HG03159 (cell line): ENCODE results near the gene CEBPE.
"Not testable (repeated sequence)": the region's sequence is repeated elsewhere in the genome, so short reads cannot be mapped to it uniquely, and the experiment has no call there.

ENCODE experiments used
- ATAC-seq: cut with Tn5 transposase; IDR thresholded peaks from one replicate; pipeline ENCODE4 v1.9.1; 2021; ENCODE audit warnings: mild to moderate bottlenecking, moderate library complexity; ENCODE audit not compliant: unreplicated experiment

Gene CEBPE

DNA sequence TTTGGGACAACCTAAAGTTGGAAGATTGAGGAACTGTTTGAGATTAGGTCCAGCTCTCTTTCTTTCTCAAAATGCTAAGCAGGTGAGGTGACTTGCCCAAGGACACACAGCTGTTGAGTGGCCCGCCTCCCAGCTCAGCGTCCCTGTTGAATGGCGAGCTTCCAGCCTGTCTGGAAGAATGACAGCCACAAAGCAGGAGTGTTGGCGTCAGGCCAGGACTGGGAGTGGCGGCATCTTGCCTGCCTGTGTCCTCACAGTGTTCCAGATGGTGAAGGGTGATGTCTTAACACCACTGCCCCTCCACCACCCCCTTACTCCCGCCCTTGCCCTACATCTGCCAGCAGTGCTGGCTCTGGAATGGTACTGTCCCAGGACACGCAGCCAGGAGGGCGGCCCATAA lies 4.4 kb upstream of the CEBPE start:
- ATAC-seq: no peak

DNA sequence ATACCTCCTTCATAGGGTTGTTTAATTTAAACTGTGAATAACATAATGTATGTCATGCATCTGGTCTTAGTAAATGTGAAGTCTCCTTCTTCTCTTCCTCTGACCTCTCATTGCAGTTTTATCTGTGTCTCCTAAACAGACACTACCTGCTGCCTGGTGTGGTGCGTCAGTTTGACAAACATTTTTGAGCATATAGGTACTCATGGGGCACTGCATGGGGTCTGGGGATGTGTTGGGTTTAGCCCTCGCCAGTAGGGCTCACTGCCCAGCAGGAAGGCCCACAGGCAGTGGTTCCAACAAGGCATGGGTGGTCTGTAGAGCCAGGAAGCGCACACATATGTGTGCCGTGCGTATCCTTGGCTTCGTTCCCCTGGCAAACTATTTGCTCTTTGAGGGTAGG lies 3.0 kb upstream of the CEBPE start:
- ATAC-seq: no peak

DNA sequence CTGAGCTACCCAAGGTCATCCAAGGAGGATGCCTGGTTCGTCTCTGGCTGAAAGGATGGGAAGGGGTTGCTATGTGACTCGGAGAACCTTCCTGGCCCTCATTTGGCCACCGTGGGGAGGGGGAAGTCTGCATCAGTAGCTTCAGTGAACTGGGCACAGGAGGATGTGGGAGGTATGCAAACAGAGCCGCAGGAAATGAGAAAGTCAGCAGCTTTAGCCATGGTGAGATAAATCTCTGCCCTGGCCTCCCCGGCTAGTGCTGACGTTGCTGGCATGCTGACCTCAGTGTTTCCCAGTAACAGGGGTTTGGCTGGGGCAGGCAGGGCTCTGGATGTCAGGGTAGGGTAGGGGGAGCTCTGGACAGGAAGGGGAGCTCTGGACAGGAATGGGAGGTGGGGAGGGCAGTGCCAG lies 2.3 kb upstream of the CEBPE start:
- ATAC-seq: peak; percentile 40

DNA sequence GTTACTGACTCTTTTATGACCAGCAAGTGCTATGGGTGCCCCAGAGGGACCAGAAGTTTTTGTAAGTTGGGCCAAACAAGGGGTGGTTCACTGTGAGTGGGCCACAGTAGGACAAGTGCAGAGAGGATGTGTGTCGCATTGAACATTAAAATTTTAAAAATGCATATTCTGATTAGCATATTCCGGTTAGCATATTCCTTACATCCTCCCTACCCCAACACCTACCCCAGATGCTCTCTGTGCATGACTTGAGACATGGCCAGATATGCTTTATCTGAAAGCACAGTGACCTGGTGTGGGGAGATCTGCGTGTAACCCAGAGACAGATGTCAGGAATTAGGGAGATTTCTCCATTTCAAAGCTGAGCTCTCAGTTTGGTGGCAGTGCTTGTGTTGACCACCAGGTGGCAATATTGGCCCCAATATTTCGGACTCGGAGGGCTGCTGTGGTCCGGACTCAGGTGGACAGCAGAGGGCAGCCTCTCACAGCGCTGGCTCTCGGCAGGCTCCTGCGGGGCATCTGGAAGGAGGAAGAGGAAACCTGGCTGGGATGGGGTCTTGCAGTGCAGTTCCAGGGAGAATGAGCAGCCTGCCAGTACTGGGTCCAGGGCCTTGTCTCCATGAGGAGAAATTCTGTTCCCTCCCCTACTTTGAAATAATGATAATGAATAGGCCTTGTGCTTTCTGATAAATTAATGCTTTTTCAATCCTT lies 1.6 kb upstream of the CEBPE start:
- peak; percentile 64 for ATAC-seq

DNA sequence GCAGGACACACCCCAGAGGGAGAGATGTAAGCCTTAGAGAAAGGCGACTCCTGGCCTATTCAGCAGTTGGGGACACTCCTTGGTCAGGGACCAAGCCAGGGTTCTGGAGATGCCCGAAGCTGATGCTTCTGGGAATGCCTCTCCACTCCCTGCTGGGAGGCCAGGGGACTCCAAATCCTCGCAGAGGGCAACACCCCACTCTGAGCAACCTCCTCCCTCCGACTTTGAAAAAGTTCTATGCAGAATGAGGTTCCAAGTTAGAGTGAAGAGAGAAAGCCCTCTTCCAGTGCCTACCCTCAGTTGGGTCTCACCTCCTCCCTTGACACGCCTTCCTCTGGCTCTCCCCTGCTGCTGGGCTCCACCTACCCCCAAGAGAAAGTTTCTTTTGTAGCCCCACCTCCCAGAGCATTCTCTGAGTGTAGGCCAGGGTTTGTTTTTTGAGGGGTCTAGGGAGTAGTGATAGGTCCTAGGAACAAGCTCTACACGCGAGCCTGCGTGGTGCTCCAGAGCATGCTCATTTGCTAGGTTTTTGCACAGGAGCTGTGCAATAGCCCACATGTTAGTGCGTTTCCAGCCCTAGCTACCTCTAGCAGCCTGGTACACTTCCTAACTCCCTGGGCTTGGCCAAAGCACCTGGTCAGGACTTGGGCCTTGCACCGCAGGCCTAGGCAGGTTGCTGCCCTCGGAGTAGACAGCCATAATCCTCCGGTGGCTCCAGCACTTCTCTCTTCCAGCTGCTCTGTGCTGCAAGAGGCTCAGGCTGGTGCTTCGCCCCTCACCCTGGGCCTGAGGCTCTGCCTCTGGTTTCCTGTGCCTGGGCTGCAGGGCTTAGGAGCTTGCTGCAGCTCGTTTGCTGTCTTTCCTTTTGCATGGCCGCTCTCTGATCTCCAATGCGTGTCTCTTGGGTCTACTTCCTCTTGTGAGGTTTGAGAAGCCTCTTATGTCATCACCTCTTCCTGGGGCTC lies 590 bp upstream of the CEBPE start:
- no peak for ATAC-seq

DNA sequence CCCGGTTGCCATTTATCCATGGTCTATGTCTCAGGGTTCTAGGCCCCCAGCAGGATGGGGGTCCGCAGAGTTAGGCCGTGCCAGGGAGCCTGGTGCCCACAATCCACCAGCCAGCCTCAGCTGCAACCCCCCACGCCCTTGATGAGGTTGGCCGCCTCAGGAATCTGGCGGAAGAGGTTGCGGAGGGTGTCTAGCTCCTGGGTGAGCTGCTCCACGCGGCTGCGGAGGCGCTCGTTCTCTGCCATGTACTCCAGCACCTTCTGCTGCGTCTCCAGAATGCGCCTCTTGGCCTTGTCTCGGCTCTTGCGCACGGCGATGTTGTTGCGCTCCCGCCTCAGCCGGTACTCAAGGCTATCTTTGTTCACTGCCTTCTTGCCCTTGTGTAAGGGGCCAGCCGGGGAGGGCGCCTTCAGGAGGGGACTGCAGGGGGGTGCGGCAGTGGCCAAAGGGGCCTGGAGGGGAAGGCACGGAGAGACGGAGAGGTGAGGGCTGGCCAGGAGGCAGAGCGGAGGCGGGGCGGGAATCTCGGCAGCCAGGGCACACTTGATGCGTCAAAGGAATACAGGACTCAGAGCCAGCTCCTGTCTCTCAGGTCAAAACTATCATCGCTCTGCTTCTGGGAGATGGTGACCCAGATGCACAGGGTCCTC lies 1.6 kb downstream of the CEBPE start:
- ATAC-seq: no peak

DNA sequence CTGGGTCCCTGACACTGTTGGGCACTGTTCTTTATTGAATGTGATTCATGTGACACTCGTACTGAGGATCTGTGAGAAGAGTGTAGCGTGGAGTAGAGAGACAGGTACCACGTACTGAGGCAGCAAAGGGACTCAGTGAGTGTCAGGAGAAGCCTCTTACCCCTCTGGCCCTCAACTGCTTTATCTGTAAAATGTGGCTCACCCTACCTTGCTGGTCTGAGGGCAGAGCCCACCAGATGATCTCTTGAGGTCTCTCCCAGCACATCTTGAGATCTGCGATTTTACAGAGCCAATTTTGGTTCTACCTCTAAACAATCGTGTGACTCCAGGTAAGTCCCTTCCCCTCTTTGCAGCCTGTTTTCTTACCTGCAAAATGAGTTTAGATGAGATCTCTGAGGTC lies 3.1 kb downstream of the CEBPE start:
- ATAC-seq: no peak

DNA sequence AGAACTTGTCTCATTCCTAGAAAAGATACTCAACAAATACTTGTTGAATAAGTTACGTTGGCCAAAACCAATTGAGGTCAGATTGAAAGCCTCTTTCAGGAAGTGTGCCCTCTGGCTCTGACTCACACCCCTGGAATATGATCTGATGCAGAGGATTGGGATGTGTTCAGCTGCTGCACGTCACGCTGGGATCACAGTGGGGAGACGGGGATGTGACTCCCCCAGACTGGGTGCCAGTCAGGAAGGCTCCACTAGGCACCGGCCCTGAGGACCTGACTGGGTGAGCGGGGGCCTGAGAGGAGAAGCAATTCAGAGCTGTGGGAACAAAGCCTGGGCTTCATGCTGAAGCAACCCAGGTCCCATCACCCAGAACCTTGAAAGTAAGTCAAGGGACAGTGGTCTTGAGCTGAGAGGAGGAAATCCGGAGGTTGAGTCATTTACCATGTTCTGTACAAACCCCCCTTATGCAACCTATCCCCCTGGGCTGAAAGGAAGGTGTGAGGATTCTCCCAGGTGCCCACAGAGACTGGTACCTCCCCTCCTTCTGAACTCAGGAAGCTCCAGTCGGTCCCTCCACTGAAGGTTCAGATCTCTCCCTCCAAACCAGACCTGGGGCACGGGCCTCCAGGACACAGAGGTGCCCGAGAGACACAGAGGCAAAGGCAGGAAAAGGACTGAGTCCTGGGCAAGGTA lies 3.9 kb downstream of the CEBPE start:
- no peak for ATAC-seq

DNA sequence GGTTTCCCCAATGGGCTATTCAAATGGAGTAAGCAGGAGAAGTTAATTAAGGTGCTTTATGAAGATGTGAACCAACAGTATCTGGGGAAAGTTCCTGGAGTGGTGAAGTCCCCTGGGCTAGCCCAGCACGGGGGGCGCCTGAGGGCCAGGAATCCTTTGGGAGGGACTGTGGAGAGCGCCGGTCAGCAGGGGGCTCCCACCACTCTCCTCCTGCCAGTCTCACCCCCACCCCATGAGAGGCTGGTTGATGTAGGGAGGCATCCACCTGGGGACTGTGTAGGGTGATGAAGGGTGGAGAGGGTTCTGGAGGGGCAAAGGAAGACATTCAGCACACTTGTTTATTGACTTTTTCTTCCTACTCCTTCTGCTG lies 4.4 kb downstream of the CEBPE start:
- ATAC-seq: no peak

DNA sequence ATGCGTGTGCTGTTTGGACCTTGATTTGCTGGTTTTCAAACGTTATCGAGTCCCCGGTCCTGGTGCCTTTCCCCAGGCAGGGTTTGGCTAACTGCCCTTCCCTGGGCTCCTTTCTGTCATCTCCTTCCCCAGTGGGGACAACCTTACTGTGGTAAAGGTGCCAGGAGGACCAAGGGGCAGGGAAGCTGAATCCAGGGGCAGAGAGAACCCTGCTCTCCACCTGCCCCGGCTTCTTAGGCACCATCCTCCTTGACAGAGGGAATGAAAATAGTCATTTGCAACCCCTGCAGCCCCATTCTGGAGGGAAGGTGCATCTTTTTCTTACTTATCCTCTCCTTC lies 5.0 kb downstream of the CEBPE start:
- no peak for ATAC-seq

DNA sequence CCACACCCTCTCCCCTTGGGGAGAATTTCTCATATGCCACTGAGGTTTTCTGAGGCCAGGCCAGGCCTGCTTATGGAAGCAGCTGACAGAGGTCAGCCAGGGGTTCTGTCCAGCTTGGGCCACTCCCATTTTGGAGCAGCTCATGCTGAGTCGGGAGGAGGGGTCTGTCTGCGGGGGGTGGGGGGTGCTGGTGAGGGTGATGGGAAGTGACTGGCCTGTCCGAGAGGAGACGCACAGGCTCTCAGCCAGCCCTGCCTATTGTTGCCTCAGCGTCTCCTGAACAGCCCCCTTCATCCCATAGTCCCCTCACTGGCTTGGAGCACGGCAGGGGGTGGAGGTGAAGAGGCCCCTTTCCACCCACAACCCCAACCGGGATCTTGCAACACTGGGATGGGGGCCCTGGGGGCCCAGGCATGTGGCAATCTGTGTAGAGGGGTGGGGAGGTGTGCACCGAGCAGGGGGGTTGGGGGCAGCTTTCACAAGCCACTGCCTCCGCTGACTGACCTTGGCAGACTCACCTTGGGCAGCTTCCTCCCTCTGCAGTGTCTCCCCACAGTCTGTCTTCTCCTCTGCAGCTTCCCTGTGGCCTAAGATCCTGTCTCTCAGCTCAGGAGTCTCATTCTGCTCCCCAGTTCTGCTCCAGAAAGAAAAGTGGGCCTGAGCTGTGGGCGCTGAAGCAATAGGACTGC lies 5.5 kb downstream of the CEBPE start:
- no peak for ATAC-seq

DNA sequence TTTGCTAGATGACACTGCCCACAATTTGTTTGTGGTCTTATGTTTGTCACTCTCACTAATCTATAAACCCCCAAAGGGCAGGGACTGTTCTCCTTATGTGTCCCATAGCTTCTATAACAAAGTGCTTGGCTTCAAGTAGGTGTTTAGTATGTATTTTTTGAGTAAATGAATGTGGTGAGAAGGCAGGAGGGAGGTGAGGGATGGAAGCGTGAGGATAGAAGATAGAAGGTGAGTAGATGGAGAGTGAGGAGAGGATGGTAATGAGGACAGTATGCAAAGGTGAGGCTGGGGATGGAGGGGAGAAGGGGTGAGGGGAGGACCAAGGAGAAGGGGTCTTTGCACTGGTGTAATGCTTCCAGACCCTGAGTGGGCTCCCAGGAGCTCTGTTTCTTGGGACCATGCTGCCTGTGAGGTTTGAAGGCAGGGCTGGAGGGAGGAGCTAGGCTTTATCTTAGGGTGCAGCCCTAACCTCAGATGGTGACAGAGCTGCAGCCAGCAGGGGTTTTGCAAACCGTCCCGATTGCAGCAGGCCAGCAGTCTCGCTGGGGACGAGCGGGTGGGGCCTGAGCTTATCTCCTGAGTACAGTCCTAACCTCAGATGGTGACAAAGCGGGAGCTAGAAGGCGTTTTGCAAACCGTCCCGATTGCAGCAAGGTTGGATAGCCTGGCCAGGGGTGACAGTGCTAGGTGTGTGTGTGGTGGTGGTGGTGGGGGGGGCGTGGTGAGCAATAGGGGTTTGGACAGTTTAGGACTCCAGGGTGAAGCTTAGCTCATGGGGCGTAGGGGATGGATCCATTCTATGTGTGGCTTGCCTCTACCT lies 6.5 kb downstream of the CEBPE start:
- ATAC-seq: no peak

DNA sequence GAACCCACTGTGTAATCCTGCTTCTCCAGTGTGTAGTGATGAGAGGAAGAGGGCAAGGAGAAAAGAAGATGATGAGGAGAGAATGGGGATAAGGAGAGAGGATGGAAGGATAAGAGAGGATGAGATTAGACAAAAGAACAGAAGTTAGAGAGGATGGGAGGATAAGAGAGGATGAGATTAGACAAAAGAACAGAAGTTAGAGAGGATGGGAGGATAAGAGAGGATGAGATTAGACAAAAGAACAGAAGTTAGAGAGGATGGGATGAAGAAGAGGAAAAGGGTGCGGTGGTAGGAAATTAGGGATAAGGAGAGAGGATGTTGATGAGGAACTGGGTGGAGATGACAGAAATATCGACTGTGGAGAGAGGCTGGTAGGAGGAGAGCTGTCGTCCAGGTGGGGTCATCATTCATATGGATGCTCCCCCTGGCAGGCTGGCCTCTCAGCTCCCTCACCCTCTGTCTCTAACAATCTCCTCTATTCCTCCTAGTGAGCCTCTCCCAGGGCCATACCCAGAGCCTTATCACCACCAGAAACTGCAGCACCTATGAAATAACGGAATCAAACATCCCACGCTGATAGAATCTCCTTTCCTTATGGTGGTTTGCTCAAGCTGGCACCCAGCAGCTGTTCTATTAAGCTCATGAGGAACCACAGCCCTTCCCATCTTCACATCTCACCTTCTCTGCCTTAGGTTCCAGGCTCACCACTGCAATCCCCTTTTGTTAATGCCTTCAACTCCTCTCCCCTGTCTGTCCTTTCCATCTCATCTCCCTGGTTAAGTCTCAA lies 8.3 kb downstream of the CEBPE start:
- ATAC-seq: no peak

DNA sequence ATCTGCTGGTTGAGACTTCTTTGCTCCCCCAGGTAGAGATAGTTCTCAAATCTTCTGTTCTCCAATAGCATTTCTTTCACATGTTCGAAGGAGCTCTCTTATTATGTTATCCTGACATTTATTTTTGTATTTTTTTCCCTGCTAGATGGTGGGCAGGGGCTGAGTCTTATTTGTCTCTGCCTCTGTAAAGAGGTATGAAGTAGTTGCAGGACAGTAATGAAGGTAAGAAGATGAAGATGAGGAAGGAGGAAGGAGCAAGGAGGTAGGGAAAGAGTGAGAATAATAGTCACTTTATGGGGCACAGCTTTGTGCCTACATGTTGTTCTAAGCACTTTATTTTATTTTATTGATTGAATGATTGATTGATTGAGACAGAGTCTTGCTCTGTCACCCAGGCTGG lies 9.3 kb downstream of the CEBPE start:
- no peak for ATAC-seq

DNA sequence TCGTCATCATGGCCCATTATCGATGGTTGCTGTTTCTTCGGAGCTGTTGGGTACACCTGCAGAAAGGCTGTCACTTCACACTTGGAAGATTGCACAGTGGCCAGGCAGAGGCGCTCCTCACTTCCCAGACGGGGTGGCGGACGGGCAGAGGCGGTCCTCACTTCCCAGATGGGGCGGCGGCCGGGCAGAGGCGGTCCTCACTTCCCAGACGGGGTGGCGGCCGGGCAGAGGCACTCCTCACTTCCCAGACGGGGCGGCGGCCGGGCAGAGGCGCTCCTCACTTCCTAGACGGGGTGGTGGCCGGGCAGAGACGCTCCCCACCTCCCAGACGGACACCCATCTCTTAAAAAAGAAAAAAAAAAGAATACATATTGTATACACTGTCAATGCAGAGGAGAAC lies 10.9 kb downstream of the CEBPE start:
- ATAC-seq: not testable (repeated sequence)

DNA sequence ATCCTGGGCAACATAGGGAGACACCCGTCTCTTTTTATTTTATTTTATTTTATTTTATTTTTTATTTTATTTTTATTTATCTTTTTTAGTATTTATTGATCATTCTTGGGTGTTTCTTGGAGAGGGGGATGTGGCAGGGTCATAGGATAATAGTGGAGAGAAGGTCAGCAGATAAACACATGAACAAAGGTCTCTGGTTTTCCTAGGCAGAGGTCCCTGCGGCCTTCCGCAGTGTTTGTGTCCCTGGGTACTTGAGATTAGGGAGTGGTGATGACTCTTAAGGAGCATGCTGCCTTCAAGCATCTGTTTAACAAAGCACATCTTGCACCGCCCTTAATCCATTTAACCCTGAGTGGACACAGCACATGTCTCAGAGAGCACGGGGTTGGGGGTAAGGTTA lies 11.4 kb downstream of the CEBPE start:
- not testable (repeated sequence) for ATAC-seq

DNA sequence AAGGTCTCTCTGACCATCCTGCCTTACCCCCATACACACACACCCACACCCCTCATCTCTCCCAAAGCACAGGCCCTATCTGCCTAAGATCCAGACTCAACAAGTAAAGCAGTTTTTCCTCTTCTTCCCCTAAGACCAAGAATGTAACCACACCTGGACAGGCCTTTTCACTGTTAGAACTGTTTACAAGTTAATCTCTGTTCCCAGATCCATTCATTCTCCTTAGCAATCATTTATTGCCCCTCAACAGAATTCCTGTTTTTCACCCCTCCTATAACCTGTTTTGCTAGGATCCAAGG lies 12.4 kb downstream of the CEBPE start:
- no peak for ATAC-seq

DNA sequence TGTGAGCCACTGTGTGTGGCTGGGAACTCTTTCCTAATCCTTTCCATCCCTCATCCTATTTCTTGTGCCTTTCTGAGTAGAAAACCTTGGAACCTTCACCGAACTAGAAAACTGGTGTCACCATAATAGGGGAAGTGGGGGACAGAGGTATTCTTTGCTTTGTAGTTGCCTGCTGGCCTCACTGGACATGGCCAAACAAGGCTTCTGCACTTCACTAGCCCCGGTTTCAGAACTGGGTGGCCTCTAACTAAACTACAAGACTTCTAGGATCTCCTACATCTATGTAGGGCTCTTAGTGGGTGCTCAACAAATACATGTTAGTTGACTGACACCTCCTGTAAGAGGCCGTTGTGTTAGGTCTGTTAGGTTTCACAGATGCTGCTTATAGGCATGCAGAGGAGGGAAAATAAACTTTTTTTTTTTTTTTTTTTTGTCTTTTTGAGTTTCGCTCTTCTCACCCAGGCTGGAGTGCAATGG lies 13.7 kb downstream of the CEBPE start:
- ATAC-seq: no peak
